Type B pancreatic cell (in vitro differentiated cells): ENCODE measurements around the gene TMEM259. TPM values are rescaled to one million over a fixed set of nuclear protein-coding genes. Genes with fewer than 3 reads are reported as not detected.
A peak's percentile ranks its signal among the peaks of the same experiment; 100 is the strongest.

ENCODE experiments used
- DNase-seq: peaks from one replicate; pipeline ENCODE4 v3.0.0; 2021; ENCODE audit warnings: mixed read lengths; ENCODE audit not compliant: unreplicated experiment; ENCODE audit errors: extremely low spot score
- H3K27ac Mint-ChIP-seq: 2 replicates; pipeline ENCODE4 v1.8.0; 2021; ENCODE audit warnings: mild to moderate bottlenecking, mixed read lengths
- H3K27me3 Mint-ChIP-seq: 2 replicates; pipeline ENCODE4 v1.8.0; 2021; ENCODE audit warnings: mixed read lengths
- H3K36me3 Mint-ChIP-seq: 2 replicates; pipeline ENCODE4 v1.8.0; 2021; ENCODE audit warnings: mixed read lengths
- H3K4me1 Mint-ChIP-seq: one replicate; pipeline ENCODE4 v1.8.0; 2021; ENCODE audit warnings: mixed read lengths; ENCODE audit not compliant: unreplicated experiment
- H3K4me3 Mint-ChIP-seq: 2 replicates; pipeline ENCODE4 v1.8.0; 2021; ENCODE audit warnings: mild to moderate bottlenecking, mixed read lengths
- H3K9me3 Mint-ChIP-seq: 2 replicates; pipeline ENCODE4 v1.8.0; 2021; ENCODE audit warnings: mixed read lengths
- CTCF ChIP-seq: fragments of 200-600 bp; sonication (generic); conservative IDR thresholded peaks from 2 replicates; pipeline ENCODE4 v1.5.0; 2021; ENCODE audit warnings: antibody characterized with exemption, mild to moderate bottlenecking
- total RNA-seq: library from RNA; stranded (reverse); gene quantifications from 2 replicates; pipeline ENCODE4 v1.2.1, GENCODE V29; 2021; ENCODE audit warnings: low replicate concordance

The TMEM259 gene
- total RNA-seq, 1 donor from 2014 or later: 173 TPM

GRCh38 chr19:964761-965694, 55.9 kb downstream of the TMEM259 start:
- TF ChIP-seq CTCF: no peak
- Mint-ChIP-seq H3K36me3 (peaks cover 16% of the 10 kb centered on the region), H3K4me1 (peaks cover 9% of the 10 kb centered on the region), H3K27me3 (no peaks in the 10 kb centered on the region), H3K9me3 (no peaks in the 10 kb centered on the region), H3K4me3 (peak overlapping the region; percentile 28), H3K27ac (no peak overlapping the region)
- DNase-seq: no peak

GRCh38 chr19:964116-964520, 56.8 kb downstream of the TMEM259 start:
- Mint-ChIP-seq H3K27ac (no peak overlapping the region), H3K27me3 (no peaks in the 10 kb centered on the region), H3K4me3 (no peak overlapping the region), H3K4me1 (peaks cover 13% of the 10 kb centered on the region), H3K9me3 (no peaks in the 10 kb centered on the region), H3K36me3 (peaks cover 19% of the 10 kb centered on the region)
- no peak for TF ChIP-seq CTCF
- no peak for DNase-seq

- peaks cover 22% of the 10 kb centered on the region for H3K36me3 Mint-ChIP-seq
- H3K9me3 Mint-ChIP-seq: no peaks in the 10 kb centered on the region
- no peaks in the 10 kb centered on the region for H3K27me3 Mint-ChIP-seq
- TF ChIP-seq CTCF: no peak
- peak overlapping the region; percentile 56 for H3K27ac Mint-ChIP-seq
- H3K4me1 Mint-ChIP-seq: peaks cover 17% of the 10 kb centered on the region
- peak overlapping the region; percentile 51 for H3K4me3 Mint-ChIP-seq
- no peak for DNase-seq
Measured at GRCh38 chr19:963486-963951, 57.4 kb downstream of the TMEM259 start.

GRCh38 chr19:962683-963400, 58.1 kb downstream of the TMEM259 start:
- Mint-ChIP-seq H3K36me3 (peaks cover 19% of the 10 kb centered on the region), H3K4me1 (peaks cover 17% of the 10 kb centered on the region), H3K27me3 (no peaks in the 10 kb centered on the region), H3K27ac (peak overlapping the region; percentile 98), H3K9me3 (no peaks in the 10 kb centered on the region), H3K4me3 (peak overlapping the region; percentile 51)
- no peak for TF ChIP-seq CTCF
- no peak for DNase-seq

GRCh38 chr19:961866-962620, 58.9 kb downstream of the TMEM259 start:
- peaks cover 15% of the 10 kb centered on the region for H3K36me3 Mint-ChIP-seq
- H3K27me3 Mint-ChIP-seq: no peaks in the 10 kb centered on the region
- H3K4me3 Mint-ChIP-seq: peak overlapping the region; percentile 75
- TF ChIP-seq CTCF: no peak
- H3K4me1 Mint-ChIP-seq: peaks cover 17% of the 10 kb centered on the region
- DNase-seq: no peak
- peak overlapping the region; percentile 98 for H3K27ac Mint-ChIP-seq
- H3K9me3 Mint-ChIP-seq: no peaks in the 10 kb centered on the region
